ENCODE data around the gene LBHD2. TPM values are rescaled to one million over a fixed set of nuclear protein-coding genes. Genes with fewer than 3 reads are reported as not detected.
A peak's percentile ranks its signal among the peaks of the same experiment; 100 is the strongest.

Gene LBHD2
- total and polyA plus RNA-seq, 2 of the 13 experiments (the other 11 are each of a cell fraction or from before 2014, with no cell fraction given): 0.67 to 1.00 TPM

GRCh38 chr14:103099081-103099732 lies 15.2 kb downstream of the LBHD2 start (continued):
- peak; percentile 19; the same call in 1 of the 2 replicates for TF ChIP-seq JUN (CRISPR knock-in tag; IDR thresholded peaks at IDR 0.05)
- no peak; the same call in 1 of the 2 replicates for TF ChIP-seq STAG1 (CRISPR knock-in tag; IDR thresholded peaks at IDR 0.05)
- TF ChIP-seq TCF7L2 (IDR thresholded peaks at IDR 0.05; ENCODE audit: low read depth, low read length): no peak
- TF ChIP-seq JUND (CRISPR knock-in tag; IDR thresholded peaks at IDR 0.05): peak; percentile 48; the same call in 1 of the 2 replicates
- peak; percentile 89 for TF ChIP-seq MYC (CRISPR knock-in tag; IDR thresholded peaks at IDR 0.05; ENCODE audit: borderline replicate concordance)
- TF ChIP-seq PHF8 (CRISPR knock-in tag; IDR thresholded peaks at IDR 0.05): peak; percentile 60
- TF ChIP-seq ZNF704 (CRISPR knock-in tag; IDR thresholded peaks at IDR 0.05; ENCODE audit: borderline replicate concordance): no peak
- TF ChIP-seq HOXA7 (CRISPR knock-in tag; IDR thresholded peaks at IDR 0.05): no peak
- TF ChIP-seq ZNF598 (CRISPR knock-in tag; IDR thresholded peaks at IDR 0.05; ENCODE audit: borderline replicate concordance): 0 out of 2 replicates have a peak, but pooled peaks have one; percentile 10
- no peak for TF ChIP-seq HES4 (CRISPR knock-in tag; IDR thresholded peaks at IDR 0.05; ENCODE audit: borderline replicate concordance)
- TF ChIP-seq ZNF343 (CRISPR knock-in tag; IDR thresholded peaks at IDR 0.05): no peak
- TF ChIP-seq ZBTB3 (CRISPR knock-in tag; IDR thresholded peaks at IDR 0.05; ENCODE audit: borderline replicate concordance, low read depth): no peak
- TF ChIP-seq EP300 (IDR thresholded peaks at IDR 0.05; ENCODE audit: low read depth in 2 of 2, low read length in 2 of 2): peak; percentile 22 to 71; a peak in 2 of 4 replicates
- TF ChIP-seq EP300 (CRISPR knock-in tag; IDR thresholded peaks at IDR 0.05; ENCODE audit: borderline replicate concordance): peak; percentile 73; the same call in 1 of the 2 replicates
- peak; percentile 82 for TF ChIP-seq GATAD2A (CRISPR knock-in tag; IDR thresholded peaks at IDR 0.05)
- TF ChIP-seq NR2F6 (IDR thresholded peaks at IDR 0.05): peak; percentile 77
- TF ChIP-seq NR2F6 (CRISPR knock-in tag; IDR thresholded peaks at IDR 0.05): peak; percentile 82; the same call in 1 of the 2 replicates
- TF ChIP-seq CBX1 (IDR thresholded peaks at IDR 0.05; ENCODE audit: low read depth): peak; percentile 16
- no peak for TF ChIP-seq ZNF318 (CRISPR knock-in tag; IDR thresholded peaks at IDR 0.05)
- TF ChIP-seq KAT2B (IDR thresholded peaks at IDR 0.05; ENCODE audit: borderline replicate concordance, low read depth, low read length): no peak
- no peak for TF ChIP-seq AGO1 (IDR thresholded peaks at IDR 0.05; ENCODE audit: low read depth, low read length, poor library complexity, severe bottlenecking)
- TF ChIP-seq GZF1 (CRISPR knock-in tag; IDR thresholded peaks at IDR 0.05): no peak
